HG03103 (cell line): ENCODE measurements around the gene ABHD5.

ENCODE experiments used
- ATAC-seq: cut with Tn5 transposase; IDR thresholded peaks from one replicate; pipeline ENCODE4 v1.9.1; 2021; ENCODE audit warnings: low read depth; ENCODE audit not compliant: unreplicated experiment

The ABHD5 gene

GRCh38 chr3:43753741-43754715 is 63.3 kb downstream of the ABHD5 start:
- ATAC-seq: no peak

- no peak for ATAC-seq
These were observed 64.9 kb downstream of the ABHD5 start for GRCh38 chr3:43755516-43756200.

- ATAC-seq: no peak
These were observed 67.1 kb downstream of the ABHD5 start for GRCh38 chr3:43757666-43758321.

GRCh38 chr3:43758592-43759225 is 68.0 kb downstream of the ABHD5 start:
- no peak for ATAC-seq

DNA sequence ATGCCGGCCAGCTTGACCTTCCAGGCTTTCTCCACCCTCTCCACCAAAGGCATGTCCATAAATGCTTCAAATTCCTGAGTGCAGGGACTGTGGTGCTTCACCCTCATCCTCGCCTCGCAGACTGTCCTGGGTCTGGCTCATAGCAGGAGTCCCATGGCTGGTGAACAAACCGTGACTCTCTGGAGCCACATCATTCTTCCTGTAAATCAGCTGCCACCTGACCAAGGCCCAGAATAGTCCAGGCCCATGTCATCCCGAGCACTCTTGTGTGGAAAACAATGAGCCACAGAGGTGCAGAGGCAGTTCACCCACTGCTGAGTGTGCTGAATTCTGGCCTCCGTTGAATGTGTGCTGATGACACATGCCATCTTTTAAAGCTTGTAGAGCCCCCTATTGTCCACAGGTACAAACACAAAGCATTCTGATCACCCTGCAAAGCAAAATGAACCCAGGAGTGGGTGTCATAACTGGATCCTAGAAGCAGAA is 68.6 kb downstream of the ABHD5 start:
- no peak for ATAC-seq

DNA sequence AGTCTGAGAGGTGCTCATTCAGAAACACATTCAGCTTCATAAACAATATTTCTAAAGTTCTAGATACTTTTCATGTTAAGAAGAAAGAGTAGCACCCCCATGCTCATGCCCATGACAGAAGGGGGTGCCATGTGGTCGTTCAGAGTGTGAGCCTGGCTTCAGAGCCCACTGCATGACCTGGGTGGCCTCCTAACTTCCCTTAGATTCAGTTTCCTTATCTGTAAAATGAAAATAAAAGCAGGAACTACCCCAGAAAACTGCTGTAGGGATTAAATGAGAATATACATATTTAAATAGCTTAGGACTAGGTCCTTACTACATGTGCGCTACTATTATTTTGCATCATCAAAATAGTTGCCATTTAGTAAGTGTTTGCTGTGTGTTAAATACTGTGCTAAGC is 69.2 kb downstream of the ABHD5 start:
- no peak for ATAC-seq

- ATAC-seq: no peak
These were observed 70.2 kb downstream of the ABHD5 start for GRCh38 chr3:43760938-43761337.

GRCh38 chr3:43762451-43762850 is 71.7 kb downstream of the ABHD5 start:
- no peak for ATAC-seq

- ATAC-seq: no peak
These were observed 73.3 kb downstream of the ABHD5 start for GRCh38 chr3:43764056-43764455.

DNA sequence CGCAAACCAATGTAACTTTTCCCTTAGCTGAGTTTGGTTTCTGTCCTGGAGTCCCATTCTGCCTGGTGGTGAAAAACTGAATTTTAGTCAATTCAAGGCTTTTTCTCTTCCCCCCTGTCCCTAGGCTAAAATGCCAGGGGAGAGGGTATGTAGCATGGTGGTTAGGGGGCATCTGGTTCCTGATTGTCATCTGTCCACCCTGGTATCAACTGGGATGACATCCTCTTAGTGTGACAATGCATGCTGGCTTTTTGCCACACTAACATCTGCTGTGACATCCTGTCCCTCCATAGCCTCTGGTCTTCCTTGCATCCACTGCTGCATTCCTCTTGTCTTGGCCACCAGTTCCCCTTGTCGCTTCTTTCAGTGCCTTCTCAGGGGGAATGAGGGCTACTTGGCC is 73.7 kb downstream of the ABHD5 start:
- ATAC-seq: no peak

- no peak for ATAC-seq
These were observed 74.8 kb downstream of the ABHD5 start for GRCh38 chr3:43765521-43765971.

DNA sequence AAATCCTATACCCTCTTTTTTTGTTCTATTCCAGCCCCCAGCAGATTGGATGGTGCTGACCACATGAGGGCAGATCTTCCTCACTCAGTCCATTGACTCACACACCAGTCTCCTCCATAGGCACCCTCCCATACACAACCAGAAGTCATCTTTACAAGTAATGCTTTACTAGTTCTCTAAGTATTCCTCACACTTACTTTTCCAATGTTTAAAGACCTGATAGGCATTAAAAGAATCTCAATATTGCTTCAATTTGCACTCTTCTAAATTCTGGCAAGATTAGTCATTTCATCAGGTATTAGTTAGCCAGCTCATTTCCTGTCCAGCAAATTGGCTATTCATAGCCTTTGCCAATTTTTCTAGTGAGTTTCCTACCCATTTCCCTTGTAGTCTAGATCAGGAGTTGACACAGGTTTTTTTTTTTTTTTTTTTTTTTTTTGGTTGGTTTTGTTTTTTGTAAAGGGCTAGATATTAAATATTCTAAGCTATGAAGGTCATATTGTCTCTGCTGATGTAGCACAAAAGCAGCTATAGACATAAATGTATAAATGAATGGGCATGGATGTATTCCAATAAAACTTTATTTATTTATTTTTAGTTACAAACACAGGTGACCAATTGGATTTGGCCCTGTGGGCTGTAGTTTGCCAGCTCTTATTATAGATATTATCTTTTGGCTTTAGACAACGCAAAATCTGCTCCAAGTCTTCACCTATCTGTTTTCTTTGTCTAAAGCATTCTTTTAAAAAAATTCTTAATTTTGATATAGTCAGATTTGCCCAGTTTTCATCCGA is 76.1 kb downstream of the ABHD5 start:
- no peak for ATAC-seq

DNA sequence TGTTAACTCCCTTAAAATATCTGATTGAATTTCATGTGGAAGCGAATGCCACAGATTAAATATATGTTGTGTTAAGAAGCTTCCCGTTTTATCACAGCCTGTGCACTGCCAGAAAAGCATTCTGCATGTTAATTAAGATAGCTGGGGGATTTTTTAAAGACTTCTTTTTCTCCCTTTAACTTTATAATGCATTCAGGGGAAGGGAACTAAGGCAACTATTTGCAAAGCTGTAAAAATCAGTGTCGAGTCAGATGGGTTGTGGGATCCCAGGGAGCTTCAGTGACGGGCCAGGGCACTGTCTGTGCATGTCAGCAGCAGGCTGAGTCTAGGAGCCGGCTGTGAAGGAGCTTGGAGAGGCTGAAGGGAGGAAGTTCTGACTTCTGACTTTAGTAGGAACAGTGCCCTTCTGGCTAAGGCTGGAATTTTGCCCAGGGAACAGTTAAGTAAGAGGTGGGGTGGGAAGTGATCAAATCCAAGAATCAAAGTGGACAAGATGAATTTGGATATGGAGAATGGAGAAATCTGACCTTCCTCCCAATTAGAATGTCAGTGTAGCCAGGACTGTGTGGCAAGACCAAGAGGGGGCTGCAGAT is 77.7 kb downstream of the ABHD5 start:
- no peak for ATAC-seq

- ATAC-seq: no peak
These were observed 78.6 kb downstream of the ABHD5 start for GRCh38 chr3:43769097-43769884.

GRCh38 chr3:43769885-43770425 is 79.2 kb downstream of the ABHD5 start:
- ATAC-seq: no peak

- ATAC-seq: no peak
These were observed 79.8 kb downstream of the ABHD5 start for GRCh38 chr3:43770426-43771103.

DNA sequence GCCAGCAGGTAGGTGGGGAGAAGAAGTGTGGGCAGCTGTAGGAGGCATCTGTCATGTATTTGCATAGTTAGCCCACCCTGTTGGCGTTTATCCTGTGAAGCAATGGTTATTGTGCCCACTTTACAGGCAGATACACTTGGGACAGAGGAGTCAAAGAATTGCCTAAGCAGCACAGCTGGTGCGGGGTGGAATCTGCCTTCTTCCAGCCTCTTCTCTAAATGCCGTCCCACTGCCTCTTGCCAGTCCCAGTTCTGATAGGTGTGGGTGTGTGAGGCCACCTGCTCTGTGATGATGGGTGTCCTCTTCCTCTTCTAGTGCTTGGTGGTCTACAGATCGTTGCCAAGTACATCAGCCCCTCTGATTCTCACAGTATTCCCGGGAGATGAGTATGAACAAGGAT is 80.9 kb downstream of the ABHD5 start:
- no peak for ATAC-seq
